HTR-8/SVneo (cell line): Measurements from ENCODE around the gene OR52D1.

Source experiments
- DNase-seq: peaks from one replicate; pipeline ENCODE4 v3.0.0; 2011; ENCODE audit warnings: low spot score, mixed read lengths; ENCODE audit not compliant: insufficient read length
- FAIRE-seq: peaks from 2 replicates; lab custom pipeline; 2011; peaks lifted over from hg19 to GRCh38; lab: Jason Lieb, UNC

Gene OR52D1

GRCh38 chr11:5508605-5509004 is 20.1 kb downstream of the OR52D1 start:
- no peak for FAIRE-seq
- no peak for DNase-seq

- FAIRE-seq, result no peak
These were observed 21.3 kb downstream of the OR52D1 start, which contains the start of gene UBQLN3 for GRCh38 chr11:5509803-5510202. Gene UBQLN3 (minus strand): TSS chr11:5509957. CDS start chr11:5509558, 399 bp downstream.

GRCh38 chr11:5514841-5515240 is 26.4 kb downstream of the OR52D1 start:
- FAIRE-seq, result no peak

More at GRCh38 chr11:5509803-5510202, 21.3 kb downstream of the OR52D1 start, which contains the start of gene UBQLN3:
- no peak for DNase-seq

GRCh38 chr11:5516599-5516998 is 28.1 kb downstream of the OR52D1 start, which contains the start of gene UBQLNL:
Gene UBQLNL (minus strand): TSS chr11:5516699. CDS start chr11:5516441, 258 bp downstream.
- FAIRE-seq, result no peak
- DNase-seq, result no peak

More at GRCh38 chr11:5514841-5515240, 26.4 kb downstream of the OR52D1 start:
- DNase-seq, result no peak

GRCh38 chr11:5521540-5521939 is 33.1 kb downstream of the OR52D1 start:
- no peak for DNase-seq
- no peak for FAIRE-seq

GRCh38 chr11:5522308-5522707 is 33.8 kb downstream of the OR52D1 start:
- no peak for DNase-seq
- no peak for FAIRE-seq

GRCh38 chr11:5524756-5525155 is 36.3 kb downstream of the OR52D1 start:
- FAIRE-seq (no peak), DNase-seq (no peak)

GRCh38 chr11:5527716-5528115 is 39.2 kb downstream of the OR52D1 start:
- FAIRE-seq, result no peak

GRCh38 chr11:5528495-5528894 is 40.0 kb downstream of the OR52D1 start:
- DNase-seq (no peak), FAIRE-seq (no peak)

More at GRCh38 chr11:5527716-5528115, 39.2 kb downstream of the OR52D1 start:
- no peak for DNase-seq

GRCh38 chr11:5531053-5531831 is 42.8 kb downstream of the OR52D1 start:
- DNase-seq (no peak), FAIRE-seq (no peak)

GRCh38 chr11:5534046-5534445 is 45.6 kb downstream of the OR52D1 start:
- FAIRE-seq (no peak), DNase-seq (no peak)

- DNase-seq (no peak), FAIRE-seq (no peak)
These were observed 48.0 kb downstream of the OR52D1 start for GRCh38 chr11:5536482-5536881.
